HFF-Myc (cell line): Measurements from ENCODE around the gene RABL6.

ENCODE experiments used
- DNase-seq: peaks from one replicate; pipeline ENCODE4 v3.0.0-alpha.2; 2011; ENCODE audit warnings: low read depth; ENCODE audit errors: extremely low read depth
- H3K4me3 ChIP-seq: replicated peaks from 2 replicates; pipeline ENCODE4 v1.5.1; 2011; ENCODE audit warnings: low read depth, mild to moderate bottlenecking, control low read depth, low read length
- TF ChIP-seq, protein P1 (sequence below): IDR thresholded peaks from 2 replicates; pipeline ENCODE4 v1.5.1; 2012; ENCODE audit warnings: mild to moderate bottlenecking, low read depth, low read length, control low read depth; ENCODE audit errors: missing control alignments

Gene RABL6

DNA sequence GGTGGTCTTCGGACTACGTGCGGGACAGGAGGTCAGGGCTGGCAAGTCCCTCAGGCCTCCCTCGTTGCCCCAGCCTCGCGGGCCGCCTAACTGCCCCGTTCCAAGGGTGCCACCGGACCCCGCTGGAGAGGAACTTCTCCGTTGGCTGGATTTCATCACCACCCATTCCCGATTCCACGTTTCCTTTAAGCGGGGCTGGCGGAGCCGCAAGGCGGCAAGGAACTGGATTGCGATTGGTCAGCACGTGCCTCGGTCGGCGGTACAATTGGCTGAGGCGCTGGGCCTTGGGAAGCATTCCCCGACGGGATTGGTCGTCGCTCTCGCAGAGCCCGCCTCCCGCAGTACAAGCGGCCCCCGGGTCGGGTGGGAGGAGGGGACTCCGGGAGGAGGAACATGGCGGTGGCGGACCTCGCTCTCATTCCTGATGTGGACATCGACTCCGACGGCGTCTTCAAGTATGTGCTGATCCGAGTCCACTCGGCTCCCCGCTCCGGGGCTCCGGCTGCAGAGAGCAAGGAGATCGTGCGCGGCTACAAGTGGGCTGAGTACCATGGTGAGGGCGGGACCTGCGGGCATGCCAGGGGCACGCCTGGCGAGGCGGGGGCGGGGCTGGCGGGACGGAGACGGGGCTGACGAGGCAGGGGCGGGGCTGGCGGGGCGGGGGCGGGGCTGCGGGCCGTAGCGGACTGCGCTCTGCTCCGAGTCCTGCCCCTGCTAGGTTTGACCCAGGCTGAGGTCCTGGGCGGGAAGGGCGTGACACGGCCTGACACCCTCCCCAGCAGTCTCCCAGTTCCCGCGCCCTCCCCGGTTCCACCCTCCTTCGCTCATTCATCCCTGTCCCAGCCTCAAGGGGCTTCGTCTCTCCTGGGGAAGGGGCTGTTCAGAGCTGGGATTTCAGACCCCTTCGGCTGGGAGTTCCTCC lies 41.6 kb downstream of the RABL6 start, which contains the start of gene PHPT1:
TSS of gene PHPT1 (plus strand) at position 372 of the 922 bp plus-strand sequence. CDS start at position 394, 22 bp downstream.
- peak; percentile 97 for DNase-seq
- TF ChIP-seq, protein P1, sequence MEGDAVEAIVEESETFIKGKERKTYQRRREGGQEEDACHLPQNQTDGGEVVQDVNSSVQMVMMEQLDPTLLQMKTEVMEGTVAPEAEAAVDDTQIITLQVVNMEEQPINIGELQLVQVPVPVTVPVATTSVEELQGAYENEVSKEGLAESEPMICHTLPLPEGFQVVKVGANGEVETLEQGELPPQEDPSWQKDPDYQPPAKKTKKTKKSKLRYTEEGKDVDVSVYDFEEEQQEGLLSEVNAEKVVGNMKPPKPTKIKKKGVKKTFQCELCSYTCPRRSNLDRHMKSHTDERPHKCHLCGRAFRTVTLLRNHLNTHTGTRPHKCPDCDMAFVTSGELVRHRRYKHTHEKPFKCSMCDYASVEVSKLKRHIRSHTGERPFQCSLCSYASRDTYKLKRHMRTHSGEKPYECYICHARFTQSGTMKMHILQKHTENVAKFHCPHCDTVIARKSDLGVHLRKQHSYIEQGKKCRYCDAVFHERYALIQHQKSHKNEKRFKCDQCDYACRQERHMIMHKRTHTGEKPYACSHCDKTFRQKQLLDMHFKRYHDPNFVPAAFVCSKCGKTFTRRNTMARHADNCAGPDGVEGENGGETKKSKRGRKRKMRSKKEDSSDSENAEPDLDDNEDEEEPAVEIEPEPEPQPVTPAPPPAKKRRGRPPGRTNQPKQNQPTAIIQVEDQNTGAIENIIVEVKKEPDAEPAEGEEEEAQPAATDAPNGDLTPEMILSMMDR, result no peak
- H3K4me3 ChIP-seq, result peak within 1 kb of the TSS; percentile 75

DNA sequence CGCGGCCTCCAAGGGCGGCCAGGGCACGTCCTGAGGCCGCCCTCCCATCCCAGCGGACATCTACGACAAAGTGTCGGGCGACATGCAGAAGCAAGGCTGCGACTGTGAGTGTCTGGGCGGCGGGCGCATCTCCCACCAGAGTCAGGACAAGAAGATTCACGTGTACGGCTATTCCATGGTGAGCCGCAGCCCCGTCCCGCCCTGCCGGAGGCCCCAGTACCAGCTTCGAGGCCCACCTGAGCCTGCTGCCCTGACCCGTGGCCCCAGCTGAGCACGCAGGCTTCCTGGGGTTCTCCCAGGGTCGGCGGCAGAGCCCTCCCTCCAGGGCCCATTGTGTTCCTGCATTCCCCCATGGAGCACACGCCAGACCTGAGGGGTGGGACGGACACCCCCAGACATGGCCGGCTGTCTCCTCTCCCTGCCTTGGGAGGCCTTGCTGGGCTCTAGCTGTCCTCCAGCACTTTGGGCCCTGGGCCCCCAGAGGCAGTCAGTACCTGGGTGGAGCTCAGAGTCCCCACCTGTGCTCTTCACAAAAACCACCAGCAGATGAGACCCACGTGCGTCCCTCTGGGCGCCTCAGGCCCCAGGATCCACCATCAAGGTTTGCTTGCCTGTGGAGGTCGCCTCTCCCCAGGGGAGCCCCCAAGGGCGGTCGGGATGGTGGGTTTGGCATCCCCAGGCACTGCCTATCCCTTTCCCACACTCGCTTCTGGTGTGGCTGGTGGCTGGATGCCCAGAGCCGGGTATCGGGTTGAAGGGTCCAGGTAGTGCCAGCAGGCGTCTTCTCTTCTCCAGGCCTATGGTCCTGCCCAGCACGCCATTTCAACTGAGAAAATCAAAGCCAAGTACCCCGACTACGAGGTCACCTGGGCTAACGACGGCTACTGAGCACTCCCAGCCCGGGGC lies 42.5 kb downstream of the RABL6 start:
- TF ChIP-seq, protein P1, result no peak
- peak overlapping the region; percentile 75 for H3K4me3 ChIP-seq
- DNase-seq, result no peak

- no peak overlapping the region for H3K4me3 ChIP-seq
Observed at GRCh38 chr9:136850866-136851775, 43.4 kb downstream of the RABL6 start.

GRCh38 chr9:136851941-136852663 lies 44.4 kb downstream of the RABL6 start, which contains the start of gene MAMDC4:
MAMDC4 (plus strand) TSS chr9:136852346; CDS start chr9:136852417, 71 bp downstream.
- TF ChIP-seq, protein P1, result no peak
- no peak for DNase-seq
- no peak within 1 kb of the TSS for H3K4me3 ChIP-seq

More at GRCh38 chr9:136850866-136851775, 43.4 kb downstream of the RABL6 start:
- DNase-seq, result no peak
- TF ChIP-seq, protein P1, result no peak

- TF ChIP-seq, protein P1, result no peak
- DNase-seq, result no peak
- no peak overlapping the region for H3K4me3 ChIP-seq
Observed at GRCh38 chr9:136852664-136853595, 45.2 kb downstream of the RABL6 start.
